ENCODE measurements around the gene HTR3B. TPM values are rescaled to one million over a fixed set of nuclear protein-coding genes. Genes with fewer than 3 reads are reported as not detected.

Gene HTR3B
- total RNA-seq, 1 donor = not detected

- DNase-seq (ENCODE audit: low read depth) = no peak
- no peak overlapping the region for H3K4me3 ChIP-seq (ENCODE audit: low read depth, low read length)
- no peak for TF ChIP-seq CTCF (IDR thresholded peaks at IDR 0.05; ENCODE audit: insufficient read depth, low read depth, low read length)
Observed at GRCh38 chr11:113991718-113992458, 87.3 kb downstream of the HTR3B start.

GRCh38 chr11:113992459-113993110, 88.0 kb downstream of the HTR3B start:
- no peak for TF ChIP-seq CTCF (IDR thresholded peaks at IDR 0.05; ENCODE audit: insufficient read depth, low read depth, low read length)
- H3K4me3 ChIP-seq (ENCODE audit: low read depth, low read length) = no peak overlapping the region
- no peak for DNase-seq (ENCODE audit: low read depth)

- TF ChIP-seq CTCF (IDR thresholded peaks at IDR 0.05; ENCODE audit: insufficient read depth, low read depth, low read length) = peak; percentile 71
- DNase-seq (ENCODE audit: low read depth) = no peak
- H3K4me3 ChIP-seq (ENCODE audit: low read depth, low read length) = no peak overlapping the region
Observed at GRCh38 chr11:113994077-113994954, 89.7 kb downstream of the HTR3B start.

Small RNA genes lying within 50 kb of the gene (small RNA-seq; reads per million reads assigned to genes)
- gene RNU6-1107P = not detected

Other genes with a start within 250 kb of the HTR3B start
- gene TMPRSS5, start 198.5 kb upstream of the HTR3B start, total RNA-seq = under 0.01 and 0.43 TPM in 2 replicates
- 18.0 and 23.7 TPM in 2 replicates for gene ZW10, start 131.1 kb upstream of the HTR3B start, total RNA-seq
- not detected in 2 replicates for gene CLDN25, start 125.0 kb upstream of the HTR3B start, total RNA-seq
- 27.1 and 37.1 TPM in 2 replicates for gene USP28, start 29.2 kb upstream of the HTR3B start, total RNA-seq
- not detected in 2 replicates for gene HTR3A, start 70.3 kb downstream of the HTR3B start, total RNA-seq
- 0.32 and 0.86 TPM in 2 replicates for gene ZBTB16, start 154.9 kb downstream of the HTR3B start, total RNA-seq

Measured in fibroblast of villous mesenchyme (primary cell).